ENCODE measurements around the gene CCDC88A.
"Not testable (repeated sequence)": the region's sequence is repeated elsewhere in the genome, so short reads cannot be mapped to it uniquely, and the experiment has no call there.

The CCDC88A gene

DNA sequence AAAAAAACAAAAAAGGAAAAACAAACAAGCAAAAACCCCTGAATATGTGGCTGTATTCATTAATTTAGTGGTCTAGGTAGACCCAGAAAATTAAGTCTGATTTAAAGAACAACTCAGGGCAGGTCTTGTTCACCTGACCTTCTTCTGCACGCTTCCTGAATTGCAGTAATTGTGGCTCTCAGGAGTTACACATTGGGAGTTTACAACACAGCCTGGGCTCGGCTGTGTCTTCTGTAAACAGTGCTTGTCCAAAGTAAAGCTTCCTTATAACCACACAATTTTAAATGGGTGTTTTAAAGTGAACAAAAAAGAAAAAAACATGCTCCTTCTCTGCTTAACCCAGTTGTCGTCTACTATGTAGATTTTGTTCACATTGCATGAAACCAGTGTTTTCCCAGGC is 142.3 kb downstream of the CCDC88A start:
- H3K27ac ChIP-seq (ENCODE audit: low read depth, low read length), result no peak overlapping the region
- no peak overlapping the region for H3K4me3 ChIP-seq (ENCODE audit: low read depth in 1 of 2, low read length in 2 of 2)
- H3K9ac ChIP-seq (ENCODE audit: low read depth in 1 of 2, low read length in 2 of 2), result no peak overlapping the region

DNA sequence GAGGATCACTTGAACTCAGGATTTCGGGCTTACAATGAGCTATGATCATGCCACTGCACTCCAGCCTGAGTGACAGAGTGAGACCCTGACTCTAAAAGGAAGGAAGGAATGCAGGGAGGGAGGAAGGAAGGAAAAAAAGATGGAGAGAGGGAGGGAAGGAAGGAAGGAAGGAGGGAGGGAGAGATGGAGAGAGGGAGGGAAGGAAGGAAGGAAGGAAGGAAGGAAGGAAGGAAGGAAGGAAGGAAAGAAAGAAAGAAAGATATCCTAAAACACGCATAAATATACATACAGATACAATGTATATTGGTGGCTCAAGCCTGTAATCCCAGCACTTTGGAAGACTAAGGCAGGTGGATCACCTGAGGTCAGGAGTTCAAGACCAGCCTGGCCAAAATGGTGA is 145.3 kb downstream of the CCDC88A start:
- not testable (repeated sequence) for H3K27me3 ChIP-seq (ENCODE audit: control insufficient read depth in 1 of 2, insufficient read depth in 2 of 2, low read length in 2 of 2); H3K4me1 ChIP-seq (ENCODE audit: control insufficient read depth in 1 of 2, insufficient read depth in 2 of 2, low read length in 2 of 2); H3K9ac ChIP-seq (ENCODE audit: low read depth in 1 of 2, low read length in 2 of 2); H3K4me3 ChIP-seq (ENCODE audit: low read depth in 1 of 2, low read length in 2 of 2); H3K27ac ChIP-seq (ENCODE audit: low read depth, low read length); H3K36me3 ChIP-seq (ENCODE audit: control insufficient read depth in 1 of 2, insufficient read depth in 2 of 2, low read length in 2 of 2); H3K9me3 ChIP-seq (ENCODE audit: control insufficient read depth in 1 of 2, low read length in 2 of 2)

More for the DNA sequence above, 142.3 kb downstream of the CCDC88A start:
- Histone ChIP-seq H3K36me3 (ENCODE audit: control insufficient read depth in 1 of 2, insufficient read depth in 2 of 2, low read length in 2 of 2) (no peaks in the 10 kb centered on the region), H3K9me3 (ENCODE audit: control insufficient read depth in 1 of 2, low read length in 2 of 2) (no peaks in the 10 kb centered on the region), H3K4me1 (ENCODE audit: control insufficient read depth in 1 of 2, insufficient read depth in 2 of 2, low read length in 2 of 2) (no peaks in the 10 kb centered on the region), H3K27me3 (ENCODE audit: control insufficient read depth in 1 of 2, insufficient read depth in 2 of 2, low read length in 2 of 2) (no peaks in the 10 kb centered on the region)

- Histone ChIP-seq H3K4me3 (ENCODE audit: low read depth in 1 of 2, low read length in 2 of 2) (peak overlapping the region; percentile 79 to 93), H3K27me3 (ENCODE audit: control insufficient read depth in 1 of 2, insufficient read depth in 2 of 2, low read length in 2 of 2) (no peaks in the 10 kb centered on the region), H3K9me3 (ENCODE audit: control insufficient read depth in 1 of 2, low read length in 2 of 2) (no peaks in the 10 kb centered on the region), H3K9ac (ENCODE audit: low read depth in 1 of 2, low read length in 2 of 2) (peak overlapping the region; percentile 81 to 94), H3K4me1 (ENCODE audit: control insufficient read depth in 1 of 2, insufficient read depth in 2 of 2, low read length in 2 of 2) (peaks cover 4 to 12% of the 10 kb centered on the region in 2 donors), H3K27ac (ENCODE audit: low read depth, low read length) (peak overlapping the region; percentile 82), H3K36me3 (ENCODE audit: control insufficient read depth in 1 of 2, insufficient read depth in 2 of 2, low read length in 2 of 2) (peaks cover 0 to 11% of the 10 kb centered on the region in 2 donors)
These were observed 150.0 kb downstream of the CCDC88A start for GRCh38 chr2:55269645-55269990.

DNA sequence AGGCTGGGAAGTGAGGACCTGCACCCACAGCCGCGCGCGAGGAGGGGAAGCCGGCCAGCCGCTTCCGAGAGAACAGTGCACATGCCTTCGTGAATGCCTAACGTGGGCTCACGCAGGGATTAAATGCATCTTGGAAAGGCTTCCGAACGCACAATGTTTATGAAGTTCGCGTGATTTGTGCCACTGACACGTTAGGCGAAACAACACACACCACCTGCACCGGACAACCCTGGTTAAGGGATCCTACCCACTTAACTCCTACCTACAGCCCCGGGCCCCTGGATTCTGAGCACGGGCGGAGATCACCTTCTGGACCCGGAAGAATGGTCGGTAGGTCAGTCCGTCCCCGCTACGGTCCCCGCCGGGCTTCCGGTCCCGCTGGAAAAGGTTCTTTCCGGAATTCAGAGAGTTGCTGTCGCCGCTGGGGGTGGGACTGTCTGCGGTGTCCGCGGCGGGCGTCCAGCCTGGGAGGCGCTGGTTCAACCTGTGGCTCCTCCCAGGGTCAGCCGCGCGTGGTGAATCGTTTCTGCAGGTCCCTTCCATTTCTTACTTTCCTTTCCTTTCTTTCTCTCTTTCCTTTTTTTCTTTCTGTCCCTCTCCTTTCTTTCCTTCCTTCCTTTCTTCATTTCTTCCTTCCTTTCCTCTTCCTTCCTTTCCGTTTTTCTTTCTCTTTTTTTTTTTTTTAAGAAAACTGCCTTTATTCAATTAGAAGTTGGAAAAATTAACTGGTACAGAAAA is 150.6 kb downstream of the CCDC88A start, which contains the start of gene MTIF2:
Gene MTIF2, minus strand, starts transcription at position 325 of the 738 bp plus-strand sequence. CDS start 5,373 bp downstream, outside the sequence.
- Histone ChIP-seq H3K4me3 (ENCODE audit: low read depth in 1 of 2, low read length in 2 of 2) (peak within 1 kb of the TSS; percentile 79 to 93), H3K36me3 (ENCODE audit: control insufficient read depth in 1 of 2, insufficient read depth in 2 of 2, low read length in 2 of 2) (peaks cover 0 to 17% of the 10 kb centered on the region in 2 donors), H3K4me1 (ENCODE audit: control insufficient read depth in 1 of 2, insufficient read depth in 2 of 2, low read length in 2 of 2) (peaks cover 4 to 12% of the 10 kb centered on the region in 2 donors), H3K9me3 (ENCODE audit: control insufficient read depth in 1 of 2, low read length in 2 of 2) (no peaks in the 10 kb centered on the region), H3K27me3 (ENCODE audit: control insufficient read depth in 1 of 2, insufficient read depth in 2 of 2, low read length in 2 of 2) (no peaks in the 10 kb centered on the region), H3K27ac (ENCODE audit: low read depth, low read length) (peak within 1 kb of the TSS; percentile 82), H3K9ac (ENCODE audit: low read depth in 1 of 2, low read length in 2 of 2) (peak within 1 kb of the TSS; percentile 81 to 94)

GRCh38 chr2:55268288-55268906 is 151.3 kb downstream of the CCDC88A start:
- H3K4me1 ChIP-seq (ENCODE audit: control insufficient read depth in 1 of 2, insufficient read depth in 2 of 2, low read length in 2 of 2), result peaks cover 4 to 12% of the 10 kb centered on the region in 2 donors
- H3K4me3 ChIP-seq (ENCODE audit: low read depth in 1 of 2, low read length in 2 of 2), result peak overlapping the region; percentile 79 to 93
- H3K36me3 ChIP-seq (ENCODE audit: control insufficient read depth in 1 of 2, insufficient read depth in 2 of 2, low read length in 2 of 2), result peaks cover 0 to 23% of the 10 kb centered on the region in 2 donors
- no peaks in the 10 kb centered on the region for H3K27me3 ChIP-seq (ENCODE audit: control insufficient read depth in 1 of 2, insufficient read depth in 2 of 2, low read length in 2 of 2)
- H3K9ac ChIP-seq (ENCODE audit: low read depth in 1 of 2, low read length in 2 of 2), result peak overlapping the region; percentile 81 to 94
- H3K27ac ChIP-seq (ENCODE audit: low read depth, low read length), result peak overlapping the region; percentile 82
- no peaks in the 10 kb centered on the region for H3K9me3 ChIP-seq (ENCODE audit: control insufficient read depth in 1 of 2, low read length in 2 of 2)

GRCh38 chr2:55259586-55259985 is 160.1 kb downstream of the CCDC88A start:
- not testable (repeated sequence) for H3K4me3 ChIP-seq (ENCODE audit: low read depth in 1 of 2, low read length in 2 of 2); H3K9me3 ChIP-seq (ENCODE audit: control insufficient read depth in 1 of 2, low read length in 2 of 2); H3K27ac ChIP-seq (ENCODE audit: low read depth, low read length); H3K27me3 ChIP-seq (ENCODE audit: control insufficient read depth in 1 of 2, insufficient read depth in 2 of 2, low read length in 2 of 2); H3K4me1 ChIP-seq (ENCODE audit: control insufficient read depth in 1 of 2, insufficient read depth in 2 of 2, low read length in 2 of 2); H3K9ac ChIP-seq (ENCODE audit: low read depth in 1 of 2, low read length in 2 of 2)
- H3K36me3 ChIP-seq (ENCODE audit: control insufficient read depth in 1 of 2, insufficient read depth in 2 of 2, low read length in 2 of 2), result peaks cover 0 to 66% of the 10 kb centered on the region in 2 donors

DNA sequence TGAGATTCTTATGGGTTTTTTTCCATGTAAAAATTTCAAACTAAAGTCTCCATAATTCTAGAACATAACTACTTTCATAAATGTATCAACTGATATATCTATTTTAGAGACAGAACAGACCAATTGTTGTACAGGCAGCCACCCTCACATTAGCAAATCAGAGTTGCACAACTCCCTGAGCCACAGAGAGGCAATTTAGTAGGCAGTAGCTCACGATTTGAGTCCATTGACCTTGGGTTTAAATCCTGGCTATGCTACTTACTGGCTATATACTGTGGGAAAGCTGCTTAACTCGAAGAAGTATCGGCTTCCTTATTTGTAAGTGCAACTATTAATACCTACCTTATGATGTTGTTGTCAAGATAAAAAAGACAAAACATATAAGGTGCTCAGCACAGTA is 166.8 kb downstream of the CCDC88A start:
- Histone ChIP-seq H3K27me3 (ENCODE audit: control insufficient read depth in 1 of 2, insufficient read depth in 2 of 2, low read length in 2 of 2) (no peaks in the 10 kb centered on the region), H3K36me3 (ENCODE audit: control insufficient read depth in 1 of 2, insufficient read depth in 2 of 2, low read length in 2 of 2) (peaks cover 12 to 71% of the 10 kb centered on the region in 2 donors), H3K27ac (ENCODE audit: low read depth, low read length) (no peak overlapping the region), H3K4me1 (ENCODE audit: control insufficient read depth in 1 of 2, insufficient read depth in 2 of 2, low read length in 2 of 2) (no peaks in the 10 kb centered on the region), H3K4me3 (ENCODE audit: low read depth in 1 of 2, low read length in 2 of 2) (no peak overlapping the region), H3K9me3 (ENCODE audit: control insufficient read depth in 1 of 2, low read length in 2 of 2) (no peaks in the 10 kb centered on the region), H3K9ac (ENCODE audit: low read depth in 1 of 2, low read length in 2 of 2) (no peak overlapping the region)

DNA sequence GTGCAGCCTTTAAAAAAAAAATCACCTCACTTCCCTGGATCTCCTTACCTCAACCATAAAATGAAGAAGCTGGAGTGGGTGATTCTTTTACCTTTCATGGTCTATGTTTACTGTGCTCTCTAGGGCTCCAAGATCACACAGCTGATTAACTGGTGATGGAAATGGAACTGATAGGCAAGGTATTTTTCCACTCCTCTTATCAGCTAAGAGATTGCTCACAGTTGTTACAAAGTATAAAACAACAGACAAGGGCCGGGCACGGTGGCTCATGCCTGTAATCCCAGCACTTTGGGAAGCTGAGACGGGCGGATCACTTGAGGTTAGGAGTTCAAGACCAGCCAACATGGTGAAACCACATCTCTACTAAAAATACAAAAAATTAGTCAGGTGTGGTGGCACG is 172.6 kb downstream of the CCDC88A start:
- H3K9ac ChIP-seq (ENCODE audit: low read depth in 1 of 2, low read length in 2 of 2), result no peak overlapping the region
- H3K9me3 ChIP-seq (ENCODE audit: control insufficient read depth in 1 of 2, low read length in 2 of 2), result no peaks in the 10 kb centered on the region
- H3K4me1 ChIP-seq (ENCODE audit: control insufficient read depth in 1 of 2, insufficient read depth in 2 of 2, low read length in 2 of 2), result no peaks in the 10 kb centered on the region
- H3K27me3 ChIP-seq (ENCODE audit: control insufficient read depth in 1 of 2, insufficient read depth in 2 of 2, low read length in 2 of 2), result no peaks in the 10 kb centered on the region
- H3K27ac ChIP-seq (ENCODE audit: low read depth, low read length), result no peak overlapping the region
- peaks cover 15 to 70% of the 10 kb centered on the region in 2 donors for H3K36me3 ChIP-seq (ENCODE audit: control insufficient read depth in 1 of 2, insufficient read depth in 2 of 2, low read length in 2 of 2)
- no peak overlapping the region for H3K4me3 ChIP-seq (ENCODE audit: low read depth in 1 of 2, low read length in 2 of 2)

- no peak overlapping the region for H3K4me3 ChIP-seq (ENCODE audit: low read depth in 1 of 2, low read length in 2 of 2)
- H3K36me3 ChIP-seq (ENCODE audit: control insufficient read depth in 1 of 2, insufficient read depth in 2 of 2, low read length in 2 of 2), result peaks cover 15 to 64% of the 10 kb centered on the region in 2 donors
- H3K4me1 ChIP-seq (ENCODE audit: control insufficient read depth in 1 of 2, insufficient read depth in 2 of 2, low read length in 2 of 2), result no peaks in the 10 kb centered on the region
- no peak overlapping the region for H3K27ac ChIP-seq (ENCODE audit: low read depth, low read length)
- no peaks in the 10 kb centered on the region for H3K27me3 ChIP-seq (ENCODE audit: control insufficient read depth in 1 of 2, insufficient read depth in 2 of 2, low read length in 2 of 2)
- no peaks in the 10 kb centered on the region for H3K9me3 ChIP-seq (ENCODE audit: control insufficient read depth in 1 of 2, low read length in 2 of 2)
- no peak overlapping the region for H3K9ac ChIP-seq (ENCODE audit: low read depth in 1 of 2, low read length in 2 of 2)
These were observed 174.2 kb downstream of the CCDC88A start for GRCh38 chr2:55245411-55245810.

DNA sequence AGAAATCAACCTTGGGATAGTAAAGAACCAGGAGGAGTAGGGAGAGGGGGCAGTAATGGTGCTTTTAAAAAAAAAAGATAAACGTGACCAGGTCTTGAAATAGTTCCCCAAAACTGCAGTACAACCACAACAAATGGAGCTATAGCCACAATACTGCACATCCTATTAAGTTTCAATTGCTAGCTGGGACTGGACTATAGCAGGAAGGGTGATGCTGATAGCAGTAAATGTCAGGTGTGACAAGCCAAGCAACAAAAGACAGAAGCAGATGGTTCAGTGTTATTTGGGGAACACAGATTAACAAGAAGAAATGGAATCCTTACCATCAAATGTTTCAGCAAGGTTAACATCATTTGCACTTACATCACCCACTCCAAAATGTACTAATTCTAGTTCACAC is 177.0 kb downstream of the CCDC88A start:
- H3K9ac ChIP-seq (ENCODE audit: low read depth in 1 of 2, low read length in 2 of 2), result no peak overlapping the region
- no peak overlapping the region for H3K4me3 ChIP-seq (ENCODE audit: low read depth in 1 of 2, low read length in 2 of 2)
- no peaks in the 10 kb centered on the region for H3K9me3 ChIP-seq (ENCODE audit: control insufficient read depth in 1 of 2, low read length in 2 of 2)
- H3K27me3 ChIP-seq (ENCODE audit: control insufficient read depth in 1 of 2, insufficient read depth in 2 of 2, low read length in 2 of 2), result no peaks in the 10 kb centered on the region
- no peaks in the 10 kb centered on the region for H3K4me1 ChIP-seq (ENCODE audit: control insufficient read depth in 1 of 2, insufficient read depth in 2 of 2, low read length in 2 of 2)
- no peak overlapping the region for H3K27ac ChIP-seq (ENCODE audit: low read depth, low read length)
- H3K36me3 ChIP-seq (ENCODE audit: control insufficient read depth in 1 of 2, insufficient read depth in 2 of 2, low read length in 2 of 2), result peaks cover 15 to 53% of the 10 kb centered on the region in 2 donors

Data from duodenal mucosa (tissue), 2 donors.